Activated T-cell treated with anti-CD3 and anti-CD28 coated beads, Interleukin-2, amount 50 U/mL, for 48 hours (primary cell): ENCODE data around the gene KIAA1958.
"Not testable (repeated sequence)": the region's sequence is repeated elsewhere in the genome, so short reads cannot be mapped to it uniquely, and the experiment has no call there.

Experiments
- DNase-seq, 2 experiments: peaks; one replicate each; pipeline ENCODE4 v3.0.0-alpha.2; 2020

Gene KIAA1958

DNA sequence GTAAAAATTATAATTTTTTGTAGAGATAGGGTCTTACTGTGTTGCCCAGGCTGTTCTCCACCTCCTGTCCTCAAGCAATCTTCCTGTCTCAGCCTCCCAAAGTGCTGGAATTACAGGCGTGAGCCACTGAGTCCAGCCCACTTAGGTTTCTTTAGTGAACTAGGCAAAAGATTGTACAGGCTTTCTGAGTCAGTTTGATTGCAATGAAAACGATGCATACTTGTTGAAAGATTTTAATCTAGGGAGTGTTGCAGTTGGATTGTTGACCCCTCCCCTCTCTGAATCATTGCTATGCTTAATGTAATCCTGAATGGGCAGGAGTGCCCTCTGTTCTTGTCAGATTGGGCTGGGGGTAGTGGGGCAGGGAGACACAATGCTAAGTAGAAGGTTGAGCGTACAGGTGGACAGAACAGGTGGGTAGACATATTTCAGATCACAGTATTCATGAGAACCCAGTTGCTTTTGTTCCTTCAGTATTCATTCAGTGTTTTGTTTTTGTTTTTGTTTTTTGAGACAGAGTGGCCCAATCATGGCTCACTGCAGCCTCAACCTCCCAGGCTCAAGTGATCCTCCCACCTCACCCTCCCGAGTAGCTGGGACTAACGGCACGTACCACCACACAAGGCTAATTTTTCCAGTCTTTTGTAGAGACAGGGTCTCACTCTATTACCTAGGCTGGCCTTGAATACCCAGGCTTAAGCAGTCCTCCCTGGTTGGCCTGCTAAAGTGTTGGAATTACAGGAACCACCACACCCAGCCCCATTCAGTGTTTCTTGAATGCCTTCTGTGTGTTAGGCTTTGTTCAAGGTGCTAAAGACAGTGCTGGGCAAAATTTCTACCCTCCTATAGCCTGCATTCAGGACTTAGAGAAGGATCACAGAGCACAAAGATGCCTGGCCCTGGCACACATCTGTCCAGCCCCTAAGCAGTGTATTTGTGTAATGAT is 70.1 kb downstream of the KIAA1958 start:
- DNase-seq: no peak

DNA sequence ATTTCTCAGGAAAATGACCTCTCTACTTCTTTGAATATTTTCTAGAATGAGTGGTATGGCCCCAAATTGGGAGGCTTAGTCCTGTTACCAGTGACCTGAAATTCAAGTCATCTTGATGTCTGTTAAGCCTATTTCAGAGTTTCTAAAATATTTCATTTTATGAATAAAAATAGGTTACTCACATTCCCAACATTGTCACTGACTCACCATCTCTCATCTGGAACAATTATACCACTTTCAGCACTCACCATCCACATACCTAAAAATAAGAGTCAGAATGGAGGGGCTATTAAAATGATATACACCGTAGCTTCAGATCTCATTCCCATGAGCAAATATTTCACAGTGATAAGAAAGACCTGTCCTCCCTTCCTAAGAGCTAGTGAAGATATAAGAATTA is 71.8 kb downstream of the KIAA1958 start:
- no peak for DNase-seq

DNA sequence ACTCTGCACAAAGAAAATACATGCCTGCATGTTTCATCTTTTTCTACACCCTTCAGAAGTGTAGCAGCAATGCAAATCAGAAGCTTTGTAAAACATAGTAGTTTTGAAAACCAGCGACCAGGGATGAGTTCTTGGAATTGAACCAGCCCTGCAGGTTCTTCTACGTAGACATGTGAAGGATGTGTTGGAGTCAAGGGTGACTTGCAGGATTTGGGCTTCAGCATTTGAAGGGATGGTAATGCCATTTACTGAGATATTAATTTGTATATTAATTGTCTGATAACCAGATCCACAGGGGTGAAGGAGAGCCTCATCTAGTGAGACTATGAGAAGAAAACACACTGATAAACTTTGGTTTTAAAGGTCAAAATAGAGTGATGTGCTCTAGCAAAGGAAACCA is 72.4 kb downstream of the KIAA1958 start:
- no peak for DNase-seq

DNA sequence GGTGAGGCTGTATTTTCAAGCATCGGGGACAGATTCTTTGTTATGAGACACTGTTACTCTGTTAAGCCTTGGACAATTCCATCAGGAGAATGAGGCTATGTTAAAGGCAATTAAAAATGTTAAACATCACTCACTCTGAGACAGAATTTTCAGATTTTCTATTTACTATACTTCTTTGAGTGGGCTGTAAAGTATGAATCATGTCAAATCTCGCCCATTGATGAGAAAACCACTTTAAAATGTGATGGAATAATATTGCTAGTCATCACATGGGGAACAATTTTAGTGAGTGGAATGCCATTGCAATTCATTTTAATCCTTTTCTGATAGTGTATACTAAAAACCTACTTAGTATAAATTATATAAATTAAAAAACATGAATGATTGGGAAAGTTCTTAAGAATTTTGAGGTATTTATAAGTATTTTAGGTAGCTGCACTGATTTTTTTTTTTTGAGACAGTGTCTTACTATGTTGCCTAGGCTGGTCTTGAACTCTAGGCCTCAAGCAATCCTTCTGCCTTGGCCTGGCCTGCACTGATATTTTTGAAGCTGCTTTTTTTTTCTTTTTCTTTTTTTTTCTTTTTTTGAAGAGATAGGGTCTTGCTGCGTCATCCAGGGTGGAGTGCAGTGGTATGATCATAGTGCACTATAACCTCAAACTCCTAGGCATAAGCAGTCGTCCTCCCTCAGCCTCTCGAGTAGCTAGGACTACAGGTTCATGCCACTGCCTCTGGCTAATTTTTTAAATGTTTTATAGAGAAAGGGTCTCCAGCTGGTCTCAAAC is 73.2 kb downstream of the KIAA1958 start:
- no peak for DNase-seq

DNA sequence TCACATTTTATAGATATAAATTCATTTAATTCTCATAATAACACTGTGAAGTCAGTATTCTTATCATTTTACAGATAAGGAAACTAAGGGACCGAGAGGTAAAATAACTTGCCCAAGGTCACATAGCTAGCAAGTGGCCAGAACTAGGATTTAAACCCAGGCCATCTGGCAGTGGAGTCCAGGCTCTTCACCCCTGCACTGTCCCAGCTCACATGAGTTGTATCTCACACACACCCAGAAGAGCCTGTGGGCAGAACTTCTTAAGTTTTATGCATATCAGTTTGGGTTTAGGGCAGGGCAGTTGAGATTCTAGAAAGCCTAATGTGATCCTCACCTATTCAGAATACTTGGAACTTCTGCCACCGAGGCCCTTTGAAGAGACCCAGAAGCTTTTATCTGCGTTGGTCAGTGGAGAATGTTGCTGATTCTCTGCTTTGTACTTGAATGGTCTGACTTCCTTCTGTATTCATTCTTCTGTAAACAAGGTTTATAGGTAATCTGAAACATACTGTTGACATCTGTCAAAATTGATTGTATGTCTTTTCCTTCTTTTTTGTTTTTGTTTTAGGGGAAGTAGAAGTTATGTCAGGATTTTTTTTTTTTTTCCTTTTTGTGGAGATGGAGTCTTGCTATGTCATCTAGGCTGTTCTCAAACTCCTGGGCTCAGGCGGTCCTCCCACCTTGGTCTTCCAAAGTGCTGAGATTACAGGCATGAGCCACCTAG is 75.8 kb downstream of the KIAA1958 start:
- DNase-seq: no peak

DNA sequence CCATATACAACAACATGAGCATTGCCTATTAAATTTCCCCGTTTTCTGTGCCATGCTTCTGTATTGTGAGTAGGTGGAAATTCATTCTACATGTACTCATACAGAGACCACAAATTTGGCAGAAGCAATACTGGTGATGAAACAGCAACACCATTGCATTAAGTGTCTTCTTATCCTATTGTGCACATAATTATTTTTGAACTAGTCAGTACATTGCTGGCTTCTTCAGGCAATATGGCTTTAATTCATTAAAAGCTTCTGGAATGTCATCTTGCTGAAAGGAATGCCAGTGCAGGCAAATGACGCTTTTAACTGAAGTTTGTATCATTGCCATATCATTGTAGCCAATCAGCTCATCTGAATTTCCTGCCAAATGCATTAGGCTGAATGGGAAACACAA is 82.6 kb downstream of the KIAA1958 start:
- no peak for DNase-seq

DNA sequence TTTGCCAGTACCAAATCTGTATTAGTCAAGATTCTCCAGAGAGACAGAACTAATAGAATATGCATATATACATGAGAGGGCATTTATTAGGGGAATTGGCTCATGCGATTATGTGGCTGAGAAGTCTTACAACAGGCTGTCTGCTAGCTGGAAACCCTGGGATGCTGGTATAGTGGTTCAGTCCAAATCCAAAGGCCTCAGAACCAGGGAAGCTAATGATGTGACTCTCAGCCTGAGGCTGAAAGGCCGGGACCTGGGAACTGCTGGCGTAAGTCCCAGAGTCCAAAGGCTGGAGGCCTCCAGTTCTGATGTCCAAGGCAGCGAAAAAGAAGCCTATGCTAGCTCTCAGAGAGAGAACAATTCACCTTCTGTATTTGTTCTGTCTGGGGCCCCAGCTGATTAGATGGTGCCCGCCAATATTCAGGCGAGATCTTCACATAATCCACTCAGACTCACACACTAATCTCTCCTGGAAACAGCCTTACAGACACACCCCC is 84.1 kb downstream of the KIAA1958 start:
- no peak for DNase-seq

DNA sequence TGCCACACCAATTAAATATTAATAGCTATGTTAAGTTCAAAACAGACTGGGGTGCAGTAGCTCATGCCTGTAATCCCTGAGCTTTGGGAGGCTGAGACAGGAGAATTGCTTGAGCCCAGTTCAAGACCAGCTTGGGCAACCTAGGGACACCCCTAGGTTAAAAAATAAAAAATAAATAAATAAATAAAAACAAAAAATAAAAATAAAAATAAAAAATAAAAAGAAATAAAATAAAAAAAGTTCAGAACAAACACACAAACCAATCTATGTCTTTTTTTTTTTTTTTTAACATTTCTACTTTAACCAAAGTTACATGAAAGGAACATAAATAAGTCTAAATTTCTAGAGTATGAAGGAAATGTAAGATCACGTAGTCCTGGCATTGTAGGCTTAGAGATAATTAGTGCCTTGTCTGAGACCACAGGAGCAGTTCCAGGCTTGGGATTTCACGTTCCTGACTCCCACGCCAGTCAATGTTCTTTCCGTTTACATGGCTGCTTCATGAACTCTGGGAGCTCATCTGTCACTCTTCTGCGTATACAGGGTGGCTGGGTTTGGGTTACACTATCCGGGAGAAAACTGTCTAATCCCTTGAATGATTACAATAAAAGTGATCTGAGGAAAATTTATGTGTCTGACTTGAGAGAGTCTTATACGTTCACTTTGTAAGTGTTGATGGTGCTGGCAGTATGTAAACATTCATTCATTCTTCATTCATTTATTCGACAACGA is 85.2 kb downstream of the KIAA1958 start:
- DNase-seq: no peak

DNA sequence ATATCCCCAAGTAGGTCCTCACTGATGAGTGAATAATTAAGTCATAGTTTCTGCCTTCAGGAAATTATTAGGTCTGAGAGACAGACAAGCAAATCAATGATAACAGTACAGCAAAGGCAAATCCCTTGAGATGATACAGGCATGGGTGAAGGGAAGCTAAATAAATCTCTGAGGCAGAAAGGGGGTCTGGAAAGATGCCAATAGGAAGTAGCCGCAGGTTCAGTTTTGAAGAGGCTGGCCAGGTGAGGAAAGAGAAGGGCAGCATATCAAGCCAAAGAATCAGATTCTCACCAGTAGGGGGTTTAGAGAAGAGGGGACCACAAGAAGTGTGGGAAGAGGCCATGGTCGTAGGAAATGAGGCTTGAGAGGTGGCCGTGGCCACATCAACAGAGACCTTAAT is 85.8 kb downstream of the KIAA1958 start:
- no peak for DNase-seq

DNA sequence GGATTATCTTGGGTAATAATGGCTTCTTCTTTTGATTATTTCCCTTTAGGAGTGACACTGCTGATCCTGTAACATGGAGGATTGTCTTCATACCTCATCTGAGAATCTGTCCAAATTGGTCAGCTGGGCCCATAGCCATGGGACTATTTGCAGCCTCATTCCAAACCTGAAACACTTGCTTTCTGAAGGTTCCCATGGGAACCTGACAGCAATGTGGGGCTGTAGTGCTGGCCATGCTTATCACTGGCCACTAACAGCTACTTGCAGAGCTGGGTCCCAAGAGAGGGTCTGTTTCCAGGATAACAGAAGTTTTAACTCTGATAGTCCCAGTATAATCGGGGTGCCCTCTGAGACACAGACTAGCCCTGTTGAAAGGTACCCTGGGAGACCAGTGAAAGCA is 87.4 kb downstream of the KIAA1958 start:
- DNase-seq: no peak

DNA sequence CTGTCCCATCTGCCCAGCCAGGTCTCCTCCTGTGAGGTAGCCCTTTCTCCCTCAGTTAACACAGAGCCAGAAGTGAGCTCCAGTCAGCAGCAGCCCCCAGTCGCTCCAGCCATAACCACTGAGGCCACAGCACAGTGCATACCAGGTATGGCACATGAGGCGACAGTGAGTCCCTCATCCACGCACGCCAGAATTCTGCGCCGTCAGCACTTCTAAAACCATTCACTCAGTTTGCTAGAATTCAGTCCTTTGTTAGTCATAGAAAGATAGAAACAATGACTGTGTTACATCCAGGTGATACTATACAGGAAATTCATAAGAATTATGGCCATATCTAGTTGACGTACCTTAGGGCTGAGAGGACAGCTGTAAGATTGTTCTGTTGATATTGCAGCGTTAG is 88.5 kb downstream of the KIAA1958 start:
- no peak for DNase-seq

DNA sequence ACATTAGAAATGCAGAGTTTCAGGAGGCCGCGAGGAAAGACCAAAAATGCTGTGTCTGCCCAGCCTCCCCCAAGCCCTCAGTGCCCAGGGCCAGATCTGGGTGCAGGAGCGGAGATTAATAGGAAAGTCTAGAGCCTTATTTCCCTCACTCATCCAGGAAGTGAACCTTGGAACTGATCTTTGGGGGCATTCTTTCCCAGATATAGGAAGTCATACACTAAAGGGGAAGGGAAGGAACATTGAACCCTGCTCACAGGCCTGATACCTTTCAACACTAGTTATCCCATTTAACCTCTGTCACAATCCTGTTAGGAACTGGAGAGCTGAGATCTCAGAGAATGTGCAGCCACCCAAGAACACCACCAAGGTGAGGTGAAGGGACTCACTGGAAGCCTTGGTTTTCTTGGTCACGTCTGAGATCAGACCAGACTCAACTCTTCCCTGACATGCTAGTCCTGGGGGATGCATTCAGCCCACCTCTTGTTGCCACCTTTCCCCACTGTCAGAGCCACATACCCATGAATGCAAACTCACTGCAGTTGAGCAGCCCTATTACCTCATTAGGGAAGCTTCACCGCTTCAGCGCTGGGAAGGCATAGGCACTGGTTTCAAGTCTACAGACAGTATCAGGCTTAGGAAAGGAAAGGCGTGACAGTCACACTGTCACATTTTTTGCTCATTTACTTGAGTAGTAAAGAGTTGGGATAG is 95.0 kb downstream of the KIAA1958 start:
- no peak for DNase-seq

DNA sequence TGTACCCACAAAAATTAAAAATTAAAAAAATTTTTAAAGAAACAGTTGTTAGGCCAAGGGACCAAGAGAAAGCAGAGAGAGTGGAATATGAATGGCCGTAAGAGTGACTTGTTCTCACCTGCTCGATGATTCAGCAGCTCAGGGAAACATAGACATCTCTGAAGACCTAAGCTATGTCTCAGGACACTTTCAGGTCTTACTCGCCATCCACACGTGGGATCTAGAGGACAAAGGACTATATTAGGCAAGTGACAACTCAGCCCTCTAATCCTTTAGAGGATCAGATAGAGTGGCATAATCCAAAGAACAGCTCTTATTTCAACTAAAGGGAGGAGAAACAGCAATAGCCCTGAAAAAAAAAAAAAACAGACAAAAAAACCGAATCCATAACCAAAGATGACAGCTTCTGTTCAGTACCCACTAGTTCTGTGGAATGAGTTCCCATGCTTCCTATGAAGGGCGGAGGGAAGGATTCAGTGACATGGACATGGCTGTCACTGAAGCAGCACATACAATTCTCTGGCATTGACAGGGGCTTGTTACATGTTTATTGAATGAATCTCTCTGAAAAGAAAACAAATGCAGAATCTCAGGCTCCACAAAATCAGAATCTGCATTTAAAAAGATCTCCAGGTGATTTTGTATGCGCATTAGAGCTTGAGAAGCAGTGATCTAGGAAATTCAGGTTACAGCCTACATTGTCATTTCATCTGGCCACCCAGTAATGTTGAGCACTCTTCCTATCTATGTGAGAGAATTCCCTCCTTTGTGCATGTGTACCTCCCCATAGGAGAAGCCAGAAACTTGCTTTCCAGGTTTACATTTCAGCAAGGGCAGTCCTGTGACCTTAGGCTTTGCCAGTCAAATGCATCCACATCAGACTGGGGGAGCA is 96.0 kb downstream of the KIAA1958 start:
- DNase-seq: no peak

DNA sequence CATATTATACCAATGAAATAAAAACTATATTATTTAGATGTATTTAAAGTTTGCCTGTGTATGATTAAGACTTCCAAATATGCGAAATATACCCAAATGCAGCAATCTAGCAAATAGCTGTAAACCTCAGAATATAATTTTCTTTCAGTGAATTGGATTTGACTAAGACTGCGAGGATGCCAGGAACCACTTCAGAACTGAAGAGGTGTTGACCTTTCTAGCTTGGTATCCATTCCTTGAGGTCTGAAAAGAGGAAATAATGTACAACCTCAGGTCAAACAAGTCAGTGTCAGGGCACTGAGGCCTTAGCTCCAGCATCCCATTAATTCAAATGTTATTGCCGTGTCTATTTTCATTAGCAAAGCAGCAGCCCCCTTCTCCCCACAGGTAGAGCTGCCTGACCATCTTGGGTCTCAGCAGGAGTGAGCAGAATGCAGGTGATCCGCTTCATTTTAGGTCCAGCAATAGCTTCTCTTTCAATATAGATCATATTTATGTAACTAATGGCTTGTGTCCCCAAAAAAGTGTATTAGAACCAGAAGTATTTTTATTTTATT is 100.0 kb downstream of the KIAA1958 start:
- no peak for DNase-seq

DNA sequence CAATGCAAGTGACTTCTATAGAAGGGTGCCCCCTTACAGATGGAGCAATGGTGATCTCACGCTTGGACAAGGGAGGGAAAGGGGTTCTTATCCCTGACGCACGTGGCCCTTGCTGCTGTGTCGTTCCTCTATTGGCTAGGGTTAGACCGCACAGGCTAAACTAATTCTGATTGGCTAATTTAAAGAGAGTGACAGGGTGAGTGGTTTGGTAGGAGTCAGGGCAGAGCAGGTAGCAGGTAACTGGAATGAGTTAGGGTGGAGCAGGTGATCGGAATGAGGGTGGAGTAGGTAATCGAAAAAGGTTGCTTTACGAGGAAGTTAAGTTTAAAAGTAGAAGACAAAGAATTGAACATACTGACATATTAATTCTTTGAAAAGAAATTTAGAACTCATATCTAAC is 105.2 kb downstream of the KIAA1958 start:
- DNase-seq: not testable (repeated sequence)

DNA sequence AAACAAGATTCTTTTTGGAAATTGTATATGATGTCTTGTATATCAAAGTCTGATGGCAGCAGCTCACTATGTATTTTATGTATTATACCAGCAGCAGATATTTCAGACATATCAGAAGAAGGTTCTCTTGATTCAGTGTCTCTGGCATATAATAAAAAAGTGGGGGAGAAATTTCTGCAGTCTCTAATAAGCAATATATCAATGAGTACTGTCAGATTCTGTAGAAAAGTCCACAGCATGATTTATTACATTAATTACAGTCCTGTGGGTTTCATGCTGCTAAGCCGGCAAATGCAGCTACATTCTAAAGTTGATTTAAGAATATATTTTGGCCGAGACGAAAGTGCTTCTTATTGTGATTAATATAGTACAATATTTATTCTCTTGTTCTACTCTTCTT is 113.1 kb downstream of the KIAA1958 start:
- DNase-seq: no peak

DNA sequence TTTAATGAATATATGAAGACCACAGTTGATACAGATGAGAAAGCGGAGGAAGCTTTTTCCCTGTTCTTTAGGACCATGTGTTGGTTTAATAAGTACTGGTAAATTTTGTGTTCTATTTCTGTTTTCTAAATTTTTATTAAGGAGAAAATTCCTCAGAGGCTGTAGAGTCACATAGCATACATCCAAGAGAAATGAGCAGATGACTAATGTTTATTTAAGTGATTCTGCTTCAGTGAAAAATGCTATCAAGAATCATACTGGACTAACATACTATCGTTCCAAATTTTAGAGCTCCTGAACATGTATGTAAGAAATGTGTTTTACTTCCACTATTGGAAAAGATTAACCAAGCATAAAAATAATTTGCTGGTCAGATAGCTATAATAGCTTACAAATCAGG is 115.0 kb downstream of the KIAA1958 start:
- no peak for DNase-seq

DNA sequence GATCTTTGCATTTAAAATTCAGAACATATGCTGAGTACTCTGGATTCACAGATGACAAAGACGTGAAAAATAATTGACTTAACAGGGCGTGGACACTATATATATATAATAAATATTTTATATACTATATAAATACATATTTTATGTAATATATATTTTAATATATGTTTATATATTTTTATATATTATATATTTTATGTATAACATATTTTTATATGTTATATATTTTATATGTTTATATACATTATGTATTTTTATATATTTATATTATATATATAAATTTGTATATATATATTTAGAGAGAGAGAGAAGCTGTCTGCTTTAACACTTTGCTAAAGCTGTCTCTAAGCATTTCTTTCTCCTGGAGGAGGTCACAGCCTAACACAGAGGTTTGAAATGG is 118.2 kb downstream of the KIAA1958 start:
- DNase-seq: no peak

DNA sequence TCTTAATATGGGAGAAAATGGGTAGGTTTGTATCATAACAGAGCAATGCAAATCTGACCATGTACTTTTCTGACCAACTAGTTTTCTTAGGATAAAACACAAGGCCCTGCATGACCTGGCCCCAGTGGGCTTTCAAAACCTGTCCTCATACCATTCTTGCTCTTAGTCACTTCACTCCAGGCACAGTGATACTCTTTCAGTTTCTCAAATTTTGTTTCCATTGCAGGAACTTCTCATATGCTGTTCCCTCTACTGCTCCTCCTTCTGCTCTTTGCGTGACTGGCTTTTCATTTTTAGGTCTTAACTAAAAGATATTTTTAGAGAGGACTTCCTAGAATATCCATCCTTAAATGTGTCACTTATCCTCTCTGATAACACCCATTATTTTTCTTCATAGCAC is 118.9 kb downstream of the KIAA1958 start:
- DNase-seq: no peak

DNA sequence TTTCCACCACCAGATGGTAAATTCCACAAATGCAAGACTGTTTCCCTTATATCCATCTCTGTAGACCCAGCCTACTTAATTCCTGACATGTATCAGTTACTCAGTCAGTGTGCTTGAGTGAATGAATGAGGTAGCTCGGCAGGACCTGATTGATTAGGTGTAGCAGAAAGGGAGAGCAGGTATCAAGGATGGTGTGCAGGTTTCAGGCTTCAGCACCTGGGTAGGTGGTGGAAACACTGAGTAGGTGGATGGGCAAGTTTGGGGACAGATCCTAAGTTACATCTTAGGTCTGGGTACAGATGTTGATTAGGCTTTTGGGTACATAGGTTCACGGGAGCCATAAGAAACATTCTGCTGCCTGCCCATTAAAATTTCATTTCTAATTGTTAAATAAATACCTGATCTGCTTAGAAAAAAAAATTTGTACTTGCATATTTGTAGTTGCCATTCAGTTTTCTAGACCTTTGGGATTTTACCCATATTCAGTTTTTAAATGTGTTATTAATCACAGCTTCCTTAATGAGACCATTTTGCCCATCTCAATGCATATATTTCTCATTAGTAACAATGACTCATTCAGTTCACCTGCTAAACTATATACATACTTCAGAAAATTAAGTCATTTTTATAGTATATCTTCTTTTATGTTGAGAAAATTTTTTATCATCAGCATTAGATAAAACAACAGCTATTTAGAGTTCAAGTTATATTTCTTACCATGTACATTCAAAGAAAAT is 119.5 kb downstream of the KIAA1958 start:
- no peak for DNase-seq
